Panc1 (cell line): ENCODE data around the gene PLCB4. TPM values are rescaled to one million over a fixed set of nuclear protein-coding genes. Genes with fewer than 3 reads are reported as not detected.

Experiments used
- ATAC-seq: fragments of 200-7000 bp; cut with Tn5 transposase; 2 replicates; pipeline ENCODE4 v1.9.1; 2020; ENCODE audit warnings: mild to moderate bottlenecking, moderate library complexity
- BruUV-seq: library from RNA; stranded (reverse); fragments of 400-500 nt; replicated peaks from 2 replicates; lab custom pipeline; 2021; lab: Mats Ljungman, UMichigan
- CTCF ChIA-PET: fragments of 300-600 bp; sonication (Branson Sonifier 250); formaldehyde crosslinking; loops from one replicate; lab custom pipeline; 2022; ENCODE audit warnings: antibody characterized with exemption; lab: Charles Lee
- POLR2A ChIA-PET: fragments of 300-600 bp; sonication (Branson Sonifier 250); formaldehyde crosslinking; loops from one replicate; lab custom pipeline; 2022; ENCODE audit warnings: antibody characterized with exemption; lab: Charles Lee
- DNase-seq: peaks from one replicate; pipeline ENCODE4 v3.0.0-alpha.2; 2010; ENCODE audit warnings: low read depth, low spot score
- H3K27ac ChIP-seq: 2 replicates; pipeline ENCODE4 v1.5.1; 2011; ENCODE audit warnings: mild to moderate bottlenecking, low read length, inconsistent platforms
- H3K27me3 ChIP-seq: fragments of 200-500 bp; sonication (Bioruptor generic); 2 replicates; pipeline ENCODE4 v1.6.0; 2014; ENCODE audit warnings: low read length, inconsistent platforms; ENCODE audit not compliant: control insufficient read depth, insufficient read depth
- H3K36me3 ChIP-seq: fragments of 200-500 bp; sonication (Bioruptor generic); 2 replicates; pipeline ENCODE4 v1.5.1; 2014; ENCODE audit warnings: inconsistent platforms, mild to moderate bottlenecking, low read length, moderate library complexity; ENCODE audit not compliant: control insufficient read depth, insufficient read depth
- H3K4me1 ChIP-seq: 2 replicates; pipeline ENCODE4 v1.5.1; 2011; ENCODE audit warnings: inconsistent platforms, mild to moderate bottlenecking, low read length, moderate library complexity; ENCODE audit not compliant: control insufficient read depth, insufficient read depth
- H3K4me3 ChIP-seq, 2 experiments: 2 replicates each; pipeline ENCODE4 v1.5.1; 2011 to 2012; ENCODE audit warnings: low read depth in 2 of 2, low read length in 2 of 2, mild to moderate bottlenecking in 2 of 2, inconsistent platforms in 1 of 2, moderate library complexity in 1 of 2
- H3K9me3 ChIP-seq: fragments of 200-500 bp; sonication (Bioruptor generic); 2 replicates; pipeline ENCODE4 v1.5.1; 2014; ENCODE audit warnings: low read depth, mild to moderate bottlenecking, inconsistent platforms, low read length, moderate library complexity; ENCODE audit not compliant: control insufficient read depth, insufficient read depth
- CTCF ChIP-seq: fragments of 450-650 bp; IDR thresholded peaks from 2 replicates; pipeline ENCODE4 v1.5.1; 2017; ENCODE audit warnings: mild to moderate bottlenecking
- POLR2AphosphoS5 ChIP-seq: IDR thresholded peaks from 2 replicates; pipeline ENCODE4 v1.6.1; 2012; ENCODE audit warnings: mild to moderate bottlenecking, low read depth, low read length, moderate library complexity
- REST ChIP-seq, 2 experiments: IDR thresholded peaks; 2 replicates each; pipeline ENCODE4 v1.6.1; 2011 to 2012; ENCODE audit warnings: low read depth in 2 of 2, control low read depth in 1 of 2, low read length in 1 of 2, mild to moderate bottlenecking in 1 of 2, moderate library complexity in 1 of 2; ENCODE audit not compliant: insufficient read depth in 1 of 2
- SIN3A ChIP-seq: IDR thresholded peaks from 2 replicates; pipeline ENCODE4 v1.6.1; 2012; ENCODE audit warnings: low read depth, mild to moderate bottlenecking, low read length, moderate library complexity, borderline replicate concordance; ENCODE audit not compliant: insufficient read depth
- TCF7L2 ChIP-seq: IDR thresholded peaks from 2 replicates; pipeline ENCODE4 v1.6.1; 2011; ENCODE audit warnings: mild to moderate bottlenecking, low read depth, low read length, inconsistent platforms
- in situ Hi-C: cut with HindIII; loops from 2 replicates; pipeline ENCODE4 v1.10.0; 2016; ENCODE audit warnings: low sequenced_read_pairs, low pct_unique_long_range_greater_than_20kb
- intact Hi-C: fragments of 100-400 bp; cut with micrococcal nuclease; formaldehyde crosslinking; loops from one replicate; pipeline ENCODE4 v1.10.0; 2022; ENCODE audit not compliant: unreplicated experiment
- total RNA-seq: library from RNA; stranded (reverse); gene quantifications from one replicate; pipeline ENCODE4 v1.2.1, GENCODE V29; 2021; ENCODE audit not compliant: unreplicated experiment

Gene PLCB4
- total RNA-seq, 1 experiment from 2014 or later: 1.5 TPM

GRCh38 chr20:9287826-9288225 lies 218.9 kb downstream of the PLCB4 start:
- Histone ChIP-seq H3K9me3 (no peaks in the 10 kb centered on the region; the same call in none of the 2 replicates), H3K27me3 (no peaks in the 10 kb centered on the region), H3K4me3 (no peak overlapping the region), H3K27ac (no peak overlapping the region), H3K36me3 (no peaks in the 10 kb centered on the region), H3K4me1 (no peaks in the 10 kb centered on the region)
- in situ Hi-C loops: no loop called here
- no peak for TF ChIP-seq SIN3A
- TF ChIP-seq CTCF: no peak
- no peak for TF ChIP-seq POLR2AphosphoS5
- no peak for TF ChIP-seq REST (IDR thresholded peaks at IDR 0.05; ENCODE audit: insufficient read depth in 1 of 2, low read depth in 2 of 2, low read length in 1 of 2)
- no peak for TF ChIP-seq TCF7L2
- DNase-seq (no peak), ATAC-seq (no peak)
- POLR2A ChIA-PET: no interaction called here
- no TSS peak for BruUV-seq
- intact Hi-C loops: no loop called here
- CTCF ChIA-PET: no interaction called here

GRCh38 chr20:9290331-9290730 lies 221.4 kb downstream of the PLCB4 start:
- no peaks in the 10 kb centered on the region for H3K27me3 ChIP-seq
- H3K27ac ChIP-seq: no peak overlapping the region
- no peaks in the 10 kb centered on the region for H3K4me1 ChIP-seq
- in situ Hi-C loops (no loop called here), intact Hi-C loops (no loop called here)
- ChIA-PET POLR2A (interaction anchor here (0.7 kb wide), 1 partner anchor 586 kb away, joined by 7 read pairs; no protein-coding TSS in a partner anchor), CTCF (interaction anchor here (0.7 kb wide), 1 partner anchor 1354 kb away, joined by 3 read pairs; no protein-coding TSS in a partner anchor)
- no TSS peak for BruUV-seq
- H3K4me3 ChIP-seq: no peak overlapping the region
- no peaks in the 10 kb centered on the region; the same call in none of the 2 replicates for H3K9me3 ChIP-seq
- DNase-seq (no peak), ATAC-seq (no peak)
- no peaks in the 10 kb centered on the region for H3K36me3 ChIP-seq
- TF ChIP-seq REST (IDR thresholded peaks at IDR 0.05; ENCODE audit: insufficient read depth in 1 of 2, low read depth in 2 of 2, low read length in 1 of 2): no peak
- TF ChIP-seq SIN3A: no peak
- TF ChIP-seq TCF7L2: no peak
- no peak for TF ChIP-seq CTCF
- no peak for TF ChIP-seq POLR2AphosphoS5
